B cell (primary cell): ENCODE results near the gene MYH3. TPM values are rescaled to one million over a fixed set of nuclear protein-coding genes. Genes with fewer than 3 reads are reported as not detected.

Experiments
- ATAC-seq: fragments of 200-7000 bp; cut with Tn5 transposase; one replicate; pipeline ENCODE4 v1.10.0; 2021; ENCODE audit warnings: low read depth, mild to moderate bottlenecking, moderate number of reproducible peaks, moderate library complexity
- CTCF ChIA-PET: fragments of 350-600 bp; sonication (Branson Sonifier 250); formaldehyde crosslinking; loops from one replicate; lab custom pipeline; 2021; ENCODE audit warnings: antibody characterized with exemption, inconsistent platforms; lab: Charles Lee
- POLR2A ChIA-PET: fragments of 350-600 bp; sonication (Branson Sonifier 250); formaldehyde crosslinking; loops from one replicate; lab custom pipeline; 2021; ENCODE audit warnings: antibody characterized with exemption; lab: Charles Lee
- DNase-seq: peaks from one replicate; pipeline ENCODE4 v3.0.0; 2013
- H2AFZ ChIP-seq: 2 replicates; pipeline ENCODE4 v1.6.1; 2012; ENCODE audit warnings: mild to moderate bottlenecking, low read depth, low read length; ENCODE audit not compliant: insufficient read depth, poor library complexity, severe bottlenecking
- H3K27ac ChIP-seq, 2 donors: 1 replicate in 1 of 2; 2 replicates in 1 of 2; pipeline ENCODE4 v1.5.1; 2012 to 2013; ENCODE audit warnings: low read length in 2 of 2, mild to moderate bottlenecking in 2 of 2, moderate library complexity in 1 of 2
- H3K27me3 ChIP-seq, 4 experiments: fragments of 200-600 bp in 1 of 4; sonication (generic) in 1 of 4; replicated peaks in 1 of 4; 1 replicate in 2 of 4; 2 replicates in 2 of 4; pipeline versions ENCODE4 v1.6.1 to v1.7.0; 2013 to 2016; ENCODE audit warnings: low read length in 3 of 4, mild to moderate bottlenecking in 2 of 4, mixed read lengths in 1 of 4, moderate library complexity in 1 of 4; ENCODE audit not compliant: insufficient read depth in 4 of 4, control insufficient read depth in 3 of 4; ENCODE audit errors: control extremely low read depth in 1 of 4
- H3K36me3 ChIP-seq, 2 experiments: replicated peaks in 1 of 2; 1 replicate in 1 of 2; 2 replicates in 1 of 2; pipeline versions ENCODE4 v1.6.1 to v1.7.1; 2013; ENCODE audit warnings: low read length in 1 of 2; ENCODE audit not compliant: insufficient read depth in 2 of 2, control insufficient read depth in 1 of 2; ENCODE audit errors: control extremely low read depth in 1 of 2, extremely low read depth in 1 of 2
- H3K4me1 ChIP-seq, 2 donors: fragments of 200-600 bp in 1 of 2; sonication (generic) in 1 of 2; 1 replicate in 1 of 2; 2 replicates in 1 of 2; pipeline versions ENCODE4 v1.5.1 to v1.6.1; 2013 to 2017; ENCODE audit warnings: low read length in 2 of 2; ENCODE audit not compliant: control insufficient read depth in 2 of 2, insufficient read depth in 2 of 2
- H3K4me2 ChIP-seq: replicated peaks from 2 replicates; pipeline ENCODE3; 2012; ENCODE audit warnings: mild to moderate bottlenecking, low read depth, low read length; ENCODE audit not compliant: poor library complexity, severe bottlenecking
- H3K4me3 ChIP-seq, 5 experiments: fragments of 200-600 bp in 1 of 5; sonication (generic) in 1 of 5; 1 replicate in 3 of 5; 2 replicates in 2 of 5; pipeline versions ENCODE4 v1.5.1 to v1.7.0; 2011 to 2016; ENCODE audit warnings: low read length in 4 of 5, mild to moderate bottlenecking in 4 of 5, low read depth in 2 of 5, control low read depth in 1 of 5, moderate library complexity in 1 of 5; ENCODE audit not compliant: insufficient read depth in 1 of 5; ENCODE audit errors: control extremely low read depth in 1 of 5, extremely low read depth in 1 of 5
- H3K79me2 ChIP-seq: fragments of 200-600 bp; sonication (generic); one replicate; pipeline ENCODE4 v1.6.0; 2016; ENCODE audit warnings: low read length; ENCODE audit not compliant: control insufficient read depth, insufficient read depth
- H3K9ac ChIP-seq: fragments of 200-600 bp; sonication (generic); 2 replicates; pipeline ENCODE4 v1.6.1; 2017; ENCODE audit warnings: mild to moderate bottlenecking, low read length, moderate library complexity
- H3K9me3 ChIP-seq, 3 donors: one replicate each; pipeline versions ENCODE4 v1.6.1 to v1.7.1; 2013; ENCODE audit warnings: low read length in 2 of 3; ENCODE audit not compliant: control insufficient read depth in 2 of 3, insufficient read depth in 1 of 3; ENCODE audit errors: control extremely low read depth in 1 of 3
- H4K20me1 ChIP-seq: 2 replicates; pipeline ENCODE4 v1.6.0; 2012; ENCODE audit warnings: mild to moderate bottlenecking, low read length; ENCODE audit not compliant: insufficient read depth, control insufficient read depth, poor library complexity, severe bottlenecking
- H3K27ac Mint-ChIP-seq: one replicate; pipeline ENCODE4 v1.8.0; 2021; ENCODE audit warnings: mixed read lengths
- H3K27me3 Mint-ChIP-seq: one replicate; pipeline ENCODE4 v1.8.0; 2021; ENCODE audit warnings: mixed read lengths
- H3K4me1 Mint-ChIP-seq: one replicate; pipeline ENCODE4 v1.8.0; 2021; ENCODE audit warnings: mixed read lengths
- H3K4me3 Mint-ChIP-seq: one replicate; pipeline ENCODE4 v1.8.0; 2021; ENCODE audit warnings: mixed read lengths
- H3K9me3 Mint-ChIP-seq: one replicate; pipeline ENCODE4 v1.8.0; 2022; ENCODE audit warnings: mixed read lengths; ENCODE audit not compliant: insufficient read depth
- EZH2 ChIP-seq: IDR thresholded peaks from 2 replicates; pipeline ENCODE4 v1.6.1; 2012; ENCODE audit warnings: borderline replicate concordance, low read depth, mild to moderate bottlenecking, moderate library complexity, low read length; ENCODE audit not compliant: insufficient read depth, poor library complexity, severe bottlenecking
- WGBS: methylation state at CpG from one replicate; pipeline ENCODE4 v1.1.5; 2013; ENCODE audit warnings: missing lambda C conversion rate; ENCODE audit not compliant: insufficient coverage; 5-methylcytosine and 5-hydroxymethylcytosine counted together
- intact Hi-C: fragments of 100-400 bp; cut with micrococcal nuclease; formaldehyde crosslinking; loops from one replicate; pipeline ENCODE4 v1.10.0; 2022
- polyA plus RNA-seq: library from polyadenylated mRNA; depleted of rRNA; stranded (reverse); fragments of >200 nt; gene quantifications from 2 replicates; pipeline ENCODE4 v1.2.3, GENCODE V29; 2012
- total RNA-seq, 2 donors: library from RNA; stranded (reverse); fragments of 120-200 nt in 1 of 2; gene quantifications; 1 replicate in 1 of 2; 2 replicates in 1 of 2; pipeline versions ENCODE4 v1.2.3 to v1.2.4, GENCODE V29; 2013 to 2022
- TF ChIP-seq, protein P1 (sequence below): fragments of 200-600 bp; IDR thresholded peaks from one replicate; pipeline ENCODE4 v1.8.0; 2022; ENCODE audit warnings: antibody characterized with exemption, mild to moderate bottlenecking

The MYH3 gene
- total and polyA plus RNA-seq, 2 donors (not counting 1 experiment from before 2014, with no cell fraction given), result 9.4 to 10.9 TPM

DNA sequence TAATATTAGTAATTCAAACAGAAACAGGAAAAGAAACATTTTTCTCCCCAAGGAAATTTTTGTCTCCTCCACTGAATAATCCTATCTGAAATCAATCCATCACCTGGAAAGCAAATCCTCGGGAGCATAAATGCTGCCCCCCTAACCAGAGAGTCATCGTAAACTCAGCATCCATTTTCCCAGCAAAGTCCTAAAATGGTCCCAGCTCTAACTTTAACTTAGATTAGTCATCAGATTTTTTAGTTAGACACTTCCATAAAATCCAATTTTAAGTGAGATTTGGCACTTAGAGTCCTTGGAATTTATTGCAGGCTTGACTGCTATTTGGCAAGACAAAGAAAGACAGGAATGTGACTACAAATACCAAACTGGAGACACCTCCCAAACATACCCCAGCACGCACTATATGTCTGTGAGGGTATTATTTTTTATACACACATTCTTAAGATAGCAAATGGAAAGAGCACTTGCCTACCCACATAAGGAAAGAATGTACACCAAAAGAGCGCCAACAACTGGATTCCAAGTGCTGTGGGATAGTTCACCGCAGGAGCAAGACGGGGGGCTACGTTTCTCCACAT is 24.8 kb upstream of the MYH3 start:
- TF ChIP-seq EZH2, result no peak
- H3K9me3 ChIP-seq, result no peaks in the 10 kb centered on the region
- peaks cover 9 to 62% of the 10 kb centered on the region in 2 experiments for H3K36me3 ChIP-seq
- no peak overlapping the region for H3K27ac Mint-ChIP-seq
- ATAC-seq (no peak), DNase-seq (no peak)
- no peaks in the 10 kb centered on the region for H3K4me1 ChIP-seq
- peaks cover 4% of the 10 kb centered on the region for H4K20me1 ChIP-seq
- H2AFZ ChIP-seq, result no peak overlapping the region
- H3K79me2 ChIP-seq, result peaks cover 15% of the 10 kb centered on the region
- ChIA-PET CTCF (no interaction called here), POLR2A (no interaction called here)
- no peak overlapping the region for H3K4me3 Mint-ChIP-seq
- no peak overlapping the region for H3K27ac ChIP-seq
- no peak overlapping the region for H3K9ac ChIP-seq
- H3K4me3 ChIP-seq, result no peak overlapping the region
- H3K9me3 Mint-ChIP-seq, result no peaks in the 10 kb centered on the region
- WGBS, result 80% methylated on average over 2 of the region's 7 CpGs
- H3K27me3 Mint-ChIP-seq, result no peaks in the 10 kb centered on the region
- H3K27me3 ChIP-seq, result no peaks in the 10 kb centered on the region
- intact Hi-C loops, result loop anchor here (2.0 kb wide), 1 partner anchor 35 kb away; no protein-coding TSS in a partner anchor
- H3K4me2 ChIP-seq, result no peak overlapping the region
- H3K4me1 Mint-ChIP-seq, result no peaks in the 10 kb centered on the region

DNA sequence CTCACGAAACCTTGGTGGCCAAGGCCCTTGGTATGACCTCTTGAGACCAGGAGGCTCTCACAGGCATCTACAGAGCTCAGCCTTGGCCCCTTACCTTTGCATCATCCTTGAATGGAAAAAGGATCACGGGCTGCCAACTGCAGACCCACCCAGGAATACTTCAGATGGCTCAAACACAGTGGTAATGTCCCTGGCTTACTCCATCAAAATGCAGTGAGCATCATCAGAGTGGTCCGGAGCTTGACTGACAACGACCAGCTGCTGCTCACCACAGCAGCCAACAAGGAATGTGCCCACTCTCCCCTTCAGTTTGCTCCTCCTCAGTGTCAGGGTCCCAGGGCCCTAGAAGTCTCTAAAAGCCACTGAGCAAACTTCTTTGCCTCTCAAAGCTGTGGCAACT is 17.6 kb upstream of the MYH3 start:
- H3K9me3 Mint-ChIP-seq, result no peaks in the 10 kb centered on the region
- H3K27me3 ChIP-seq, result no peaks in the 10 kb centered on the region
- no peak overlapping the region for H3K4me3 Mint-ChIP-seq
- no peak overlapping the region for H3K27ac ChIP-seq
- intact Hi-C loops, result no loop called here
- H3K4me2 ChIP-seq, result no peak overlapping the region
- no peaks in the 10 kb centered on the region for H4K20me1 ChIP-seq
- 98% methylated on average over 4 of the region's 4 CpGs for WGBS
- DNase-seq, result no peak
- no peak overlapping the region for H3K4me3 ChIP-seq
- no peaks in the 10 kb centered on the region for H3K9me3 ChIP-seq
- H3K27me3 Mint-ChIP-seq, result no peaks in the 10 kb centered on the region
- H3K9ac ChIP-seq, result no peak overlapping the region
- no peak for TF ChIP-seq EZH2
- TF ChIP-seq, protein P1, sequence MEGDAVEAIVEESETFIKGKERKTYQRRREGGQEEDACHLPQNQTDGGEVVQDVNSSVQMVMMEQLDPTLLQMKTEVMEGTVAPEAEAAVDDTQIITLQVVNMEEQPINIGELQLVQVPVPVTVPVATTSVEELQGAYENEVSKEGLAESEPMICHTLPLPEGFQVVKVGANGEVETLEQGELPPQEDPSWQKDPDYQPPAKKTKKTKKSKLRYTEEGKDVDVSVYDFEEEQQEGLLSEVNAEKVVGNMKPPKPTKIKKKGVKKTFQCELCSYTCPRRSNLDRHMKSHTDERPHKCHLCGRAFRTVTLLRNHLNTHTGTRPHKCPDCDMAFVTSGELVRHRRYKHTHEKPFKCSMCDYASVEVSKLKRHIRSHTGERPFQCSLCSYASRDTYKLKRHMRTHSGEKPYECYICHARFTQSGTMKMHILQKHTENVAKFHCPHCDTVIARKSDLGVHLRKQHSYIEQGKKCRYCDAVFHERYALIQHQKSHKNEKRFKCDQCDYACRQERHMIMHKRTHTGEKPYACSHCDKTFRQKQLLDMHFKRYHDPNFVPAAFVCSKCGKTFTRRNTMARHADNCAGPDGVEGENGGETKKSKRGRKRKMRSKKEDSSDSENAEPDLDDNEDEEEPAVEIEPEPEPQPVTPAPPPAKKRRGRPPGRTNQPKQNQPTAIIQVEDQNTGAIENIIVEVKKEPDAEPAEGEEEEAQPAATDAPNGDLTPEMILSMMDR, result no peak
- ChIA-PET POLR2A (no interaction called here), CTCF (interaction anchor here (0.7 to 1.0 kb wide), 2 partner anchors 11 to 171 kb away, joined by 3 read pairs; no protein-coding TSS in a partner anchor)
- H3K4me1 ChIP-seq, result no peaks in the 10 kb centered on the region
- H3K27ac Mint-ChIP-seq, result no peak overlapping the region
- no peak overlapping the region for H2AFZ ChIP-seq
- H3K36me3 ChIP-seq, result peaks cover 3 to 20% of the 10 kb centered on the region in 2 experiments
- H3K4me1 Mint-ChIP-seq, result no peaks in the 10 kb centered on the region
- ATAC-seq, result no peak
- no peaks in the 10 kb centered on the region for H3K79me2 ChIP-seq
